ENCODE results near the gene RNF207.

- TF ChIP-seq CTCF (IDR thresholded peaks at IDR 0.05) (no peak), POLR2AphosphoS5 (IDR thresholded peaks at IDR 0.05) (no peak), POLR2A (IDR thresholded peaks at IDR 0.05) (no peak)
These were observed 35.7 kb upstream of the RNF207 start for GRCh38 chr1:6170116-6170741.
